Caco-2 (cell line): Measurements from ENCODE around the gene WNK1. TPM values are rescaled to one million over a fixed set of nuclear protein-coding genes. Genes with fewer than 3 reads are reported as not detected.
"Not testable (repeated sequence)": the region's sequence is repeated elsewhere in the genome, so short reads cannot be mapped to it uniquely, and the experiment has no call there.

Experiments
- BruUV-seq: library from RNA; stranded (reverse); fragments of 400-500 nt; replicated peaks from 2 replicates; lab custom pipeline; 2021; lab: Mats Ljungman, UMichigan
- CTCF ChIA-PET: fragments of 300-600 bp; sonication (Branson Sonifier 250); formaldehyde crosslinking; loops from one replicate; lab custom pipeline; 2022; ENCODE audit warnings: antibody characterized with exemption; lab: Charles Lee
- POLR2A ChIA-PET: fragments of 300-600 bp; sonication (Branson Sonifier 250); formaldehyde crosslinking; loops from one replicate; lab custom pipeline; 2022; ENCODE audit warnings: antibody characterized with exemption; lab: Charles Lee
- DNase-seq, 2 experiments: peaks; one replicate each; pipeline versions ENCODE4 v3.0.0 to v3.0.0-alpha.2; 2020 to 2022
- H3K27me3 ChIP-seq: replicated peaks from 2 replicates; pipeline ENCODE4 v1.6.0; 2011; ENCODE audit warnings: low read length; ENCODE audit not compliant: control insufficient read depth, insufficient read depth
- H3K36me3 ChIP-seq: 2 replicates; pipeline ENCODE4 v1.5.1; 2011; ENCODE audit warnings: low read length; ENCODE audit not compliant: control insufficient read depth, insufficient read depth
- H3K4me1 ChIP-seq: fragments of 250-450 bp; sonication (Bioruptor Pico); 2 replicates; pipeline ENCODE4 v1.5.1; 2020; ENCODE audit warnings: mild to moderate bottlenecking
- H3K4me3 ChIP-seq: 2 replicates; pipeline ENCODE4 v1.5.1; 2011; ENCODE audit warnings: low read depth, mild to moderate bottlenecking, control low read depth, low read length
- H3K9me3 ChIP-seq: fragments of 250-450 bp; sonication (Bioruptor Pico); 2 replicates; pipeline ENCODE4 v1.5.1; 2020; ENCODE audit warnings: mild to moderate bottlenecking, moderate library complexity
- H3K27ac Mint-ChIP-seq: one replicate; pipeline ENCODE4 v1.8.0; 2022; ENCODE audit warnings: mixed read lengths; ENCODE audit not compliant: unreplicated experiment
- H3K27me3 Mint-ChIP-seq: one replicate; pipeline ENCODE4 v1.8.0; 2022; ENCODE audit warnings: mixed read lengths; ENCODE audit not compliant: insufficient read depth, unreplicated experiment
- H3K36me3 Mint-ChIP-seq: one replicate; pipeline ENCODE4 v1.8.0; 2022; ENCODE audit warnings: mild to moderate bottlenecking, mixed read lengths; ENCODE audit not compliant: insufficient read depth, unreplicated experiment
- H3K4me1 Mint-ChIP-seq: one replicate; pipeline ENCODE4 v1.8.0; 2022; ENCODE audit warnings: low read depth, mixed read lengths; ENCODE audit not compliant: unreplicated experiment
- H3K4me3 Mint-ChIP-seq: one replicate; pipeline ENCODE4 v1.8.0; 2022; ENCODE audit warnings: mild to moderate bottlenecking, moderate library complexity, mixed read lengths; ENCODE audit not compliant: unreplicated experiment
- H3K9me3 Mint-ChIP-seq: one replicate; pipeline ENCODE4 v1.8.0; 2022; ENCODE audit warnings: mixed read lengths; ENCODE audit not compliant: unreplicated experiment
- intact Hi-C: fragments of 100-400 bp; cut with micrococcal nuclease; formaldehyde crosslinking; loops from one replicate; pipeline ENCODE4 v1.10.0; 2022; ENCODE audit not compliant: unreplicated experiment
- total RNA-seq: library from RNA; stranded (reverse); gene quantifications from 2 replicates; pipeline ENCODE4 v1.2.3, GENCODE V29; 2022
- TF ChIP-seq, protein P1 (sequence below), 2 experiments: fragments of 200-600 bp in 1 of 2; IDR thresholded peaks; 1 replicate in 1 of 2; 2 replicates in 1 of 2; pipeline versions ENCODE4 v1.5.1 to v1.8.0; 2011 to 2022; ENCODE audit warnings: antibody characterized with exemption in 1 of 2, control low read depth in 1 of 2, inconsistent platforms in 1 of 2, low read depth in 1 of 2, low read length in 1 of 2, mild to moderate bottlenecking in 1 of 2, moderate library complexity in 1 of 2; ENCODE audit not compliant: insufficient read depth in 1 of 2, severe bottlenecking in 1 of 2, unreplicated experiment in 1 of 2

WNK1 gene
- total RNA-seq, 1 experiment from 2014 or later = 224 TPM

GRCh38 chr12:770479-770878 is 18.1 kb downstream of the WNK1 start:
- intact Hi-C loops = no loop called here
- CTCF ChIA-PET = interaction anchor here (0.8 kb wide), 1 partner anchor 199 kb away, joined by 3 read pairs; no protein-coding TSS in a partner anchor
- POLR2A ChIA-PET = no interaction called here

DNA sequence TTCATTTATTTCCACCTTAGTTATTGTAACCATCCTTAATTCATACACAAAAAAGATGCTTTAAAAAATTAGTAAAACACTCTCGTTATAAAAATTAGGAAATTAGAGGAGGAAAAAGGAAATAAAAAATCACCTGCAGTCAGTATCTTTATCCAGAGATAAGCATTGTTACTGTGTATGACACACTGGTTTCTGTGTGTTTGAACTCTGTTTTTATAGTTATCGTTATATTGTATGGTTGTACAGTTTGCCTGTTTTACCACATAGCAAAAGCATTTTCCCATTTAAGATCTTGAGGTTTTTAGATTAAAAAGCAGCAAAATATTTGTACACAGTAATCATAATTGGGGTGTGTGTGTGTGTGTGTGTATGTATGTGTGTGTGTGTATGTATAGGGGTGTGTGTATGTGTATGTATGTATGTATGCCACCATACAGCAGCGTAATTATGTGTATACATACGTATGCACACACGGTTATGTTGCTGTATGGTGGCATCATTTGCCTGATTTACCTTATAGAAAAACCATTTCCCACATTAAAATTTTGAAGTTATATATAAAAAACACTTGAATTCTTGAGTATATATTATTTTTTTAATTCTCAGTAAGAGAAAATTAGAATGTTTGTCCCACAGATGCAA is 19.8 kb downstream of the WNK1 start:
- Histone ChIP-seq H3K9me3 (no peaks in the 10 kb centered on the region), H3K36me3 (no peaks in the 10 kb centered on the region), H3K27me3 (no peaks in the 10 kb centered on the region), H3K4me3 (no peak overlapping the region), H3K4me1 (no peaks in the 10 kb centered on the region; the same call in 1 of the 2 replicates)
- Mint-ChIP-seq H3K9me3 (no peaks in the 10 kb centered on the region), H3K4me1 (peaks cover 18% of the 10 kb centered on the region), H3K4me3 (no peak overlapping the region), H3K36me3 (peaks cover 14% of the 10 kb centered on the region), H3K27ac (no peak overlapping the region), H3K27me3 (no peaks in the 10 kb centered on the region)
- intact Hi-C loops = no loop called here
- ChIA-PET POLR2A (interaction anchor here (0.7 kb wide), 1 partner anchor 21 kb away, joined by 3 read pairs; no protein-coding TSS in a partner anchor), CTCF (no interaction called here)
- no peak for DNase-seq
- no TSS peak for BruUV-seq
- TF ChIP-seq, protein P1, sequence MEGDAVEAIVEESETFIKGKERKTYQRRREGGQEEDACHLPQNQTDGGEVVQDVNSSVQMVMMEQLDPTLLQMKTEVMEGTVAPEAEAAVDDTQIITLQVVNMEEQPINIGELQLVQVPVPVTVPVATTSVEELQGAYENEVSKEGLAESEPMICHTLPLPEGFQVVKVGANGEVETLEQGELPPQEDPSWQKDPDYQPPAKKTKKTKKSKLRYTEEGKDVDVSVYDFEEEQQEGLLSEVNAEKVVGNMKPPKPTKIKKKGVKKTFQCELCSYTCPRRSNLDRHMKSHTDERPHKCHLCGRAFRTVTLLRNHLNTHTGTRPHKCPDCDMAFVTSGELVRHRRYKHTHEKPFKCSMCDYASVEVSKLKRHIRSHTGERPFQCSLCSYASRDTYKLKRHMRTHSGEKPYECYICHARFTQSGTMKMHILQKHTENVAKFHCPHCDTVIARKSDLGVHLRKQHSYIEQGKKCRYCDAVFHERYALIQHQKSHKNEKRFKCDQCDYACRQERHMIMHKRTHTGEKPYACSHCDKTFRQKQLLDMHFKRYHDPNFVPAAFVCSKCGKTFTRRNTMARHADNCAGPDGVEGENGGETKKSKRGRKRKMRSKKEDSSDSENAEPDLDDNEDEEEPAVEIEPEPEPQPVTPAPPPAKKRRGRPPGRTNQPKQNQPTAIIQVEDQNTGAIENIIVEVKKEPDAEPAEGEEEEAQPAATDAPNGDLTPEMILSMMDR (IDR thresholded peaks at IDR 0.05; ENCODE audit: insufficient read depth in 1 of 2, low read depth in 1 of 2, low read length in 1 of 2, severe bottlenecking in 1 of 2, unreplicated experiment in 1 of 2) = no peak

More at GRCh38 chr12:770479-770878, 18.1 kb downstream of the WNK1 start:
- peaks cover 7% of the 10 kb centered on the region for H3K4me1 Mint-ChIP-seq
- H3K4me3 Mint-ChIP-seq = no peak overlapping the region
- H3K36me3 Mint-ChIP-seq = peaks cover 13% of the 10 kb centered on the region
- H3K27ac Mint-ChIP-seq = no peak overlapping the region
- H3K4me3 ChIP-seq = no peak overlapping the region
- no peak for DNase-seq
- no TSS peak for BruUV-seq
- no peaks in the 10 kb centered on the region for H3K27me3 ChIP-seq
- no peaks in the 10 kb centered on the region for H3K27me3 Mint-ChIP-seq
- H3K9me3 ChIP-seq = no peaks in the 10 kb centered on the region
- H3K4me1 ChIP-seq = no peaks in the 10 kb centered on the region; the same call in 1 of the 2 replicates
- H3K36me3 ChIP-seq = no peaks in the 10 kb centered on the region
- no peaks in the 10 kb centered on the region for H3K9me3 Mint-ChIP-seq
- TF ChIP-seq, protein P1 (IDR thresholded peaks at IDR 0.05; ENCODE audit: insufficient read depth in 1 of 2, low read depth in 1 of 2, low read length in 1 of 2, severe bottlenecking in 1 of 2, unreplicated experiment in 1 of 2) = no peak

GRCh38 chr12:774051-774614 is 21.8 kb downstream of the WNK1 start:
- H3K27ac Mint-ChIP-seq = no peak overlapping the region
- Histone ChIP-seq H3K9me3 (no peaks in the 10 kb centered on the region), H3K36me3 (no peaks in the 10 kb centered on the region), H3K4me3 (no peak overlapping the region), H3K4me1 (peaks cover 5% of the 10 kb centered on the region; the same call in 1 of the 2 replicates), H3K27me3 (no peaks in the 10 kb centered on the region)
- ChIA-PET POLR2A (no interaction called here), CTCF (no interaction called here)
- peaks cover 26% of the 10 kb centered on the region for H3K4me1 Mint-ChIP-seq
- H3K9me3 Mint-ChIP-seq = no peaks in the 10 kb centered on the region
- H3K27me3 Mint-ChIP-seq = no peaks in the 10 kb centered on the region
- H3K36me3 Mint-ChIP-seq = peaks cover 9% of the 10 kb centered on the region
- intact Hi-C loops = no loop called here
- TF ChIP-seq, protein P1 (IDR thresholded peaks at IDR 0.05; ENCODE audit: insufficient read depth in 1 of 2, low read depth in 1 of 2, low read length in 1 of 2, severe bottlenecking in 1 of 2, unreplicated experiment in 1 of 2) = no peak
- no peak for DNase-seq
- H3K4me3 Mint-ChIP-seq = no peak overlapping the region
- BruUV-seq = no TSS peak

GRCh38 chr12:775973-776771 is 23.8 kb downstream of the WNK1 start:
- H3K27ac Mint-ChIP-seq, H3K9me3 ChIP-seq, H3K4me3 Mint-ChIP-seq, H3K36me3 ChIP-seq, H3K27me3 Mint-ChIP-seq, H3K27me3 ChIP-seq, BruUV-seq, intact Hi-C loops, DNase-seq, H3K9me3 Mint-ChIP-seq, H3K36me3 Mint-ChIP-seq, H3K4me3 ChIP-seq: not testable (repeated sequence)
- CTCF ChIA-PET = interaction anchor here (0.7 to 1.0 kb wide), 3 partner anchors 16 to 27 kb away, joined by 3 to 5 read pairs (median 3); no protein-coding TSS in a partner anchor
- H3K4me1 ChIP-seq = peaks cover 14% of the 10 kb centered on the region
- peaks cover 45% of the 10 kb centered on the region for H3K4me1 Mint-ChIP-seq
- POLR2A ChIA-PET = interaction anchor here (0.6 kb wide), 1 partner anchor 257 kb away, joined by 3 read pairs; no protein-coding TSS in a partner anchor
